ENCODE data around the gene GRK1.

GRK1 gene

DNA sequence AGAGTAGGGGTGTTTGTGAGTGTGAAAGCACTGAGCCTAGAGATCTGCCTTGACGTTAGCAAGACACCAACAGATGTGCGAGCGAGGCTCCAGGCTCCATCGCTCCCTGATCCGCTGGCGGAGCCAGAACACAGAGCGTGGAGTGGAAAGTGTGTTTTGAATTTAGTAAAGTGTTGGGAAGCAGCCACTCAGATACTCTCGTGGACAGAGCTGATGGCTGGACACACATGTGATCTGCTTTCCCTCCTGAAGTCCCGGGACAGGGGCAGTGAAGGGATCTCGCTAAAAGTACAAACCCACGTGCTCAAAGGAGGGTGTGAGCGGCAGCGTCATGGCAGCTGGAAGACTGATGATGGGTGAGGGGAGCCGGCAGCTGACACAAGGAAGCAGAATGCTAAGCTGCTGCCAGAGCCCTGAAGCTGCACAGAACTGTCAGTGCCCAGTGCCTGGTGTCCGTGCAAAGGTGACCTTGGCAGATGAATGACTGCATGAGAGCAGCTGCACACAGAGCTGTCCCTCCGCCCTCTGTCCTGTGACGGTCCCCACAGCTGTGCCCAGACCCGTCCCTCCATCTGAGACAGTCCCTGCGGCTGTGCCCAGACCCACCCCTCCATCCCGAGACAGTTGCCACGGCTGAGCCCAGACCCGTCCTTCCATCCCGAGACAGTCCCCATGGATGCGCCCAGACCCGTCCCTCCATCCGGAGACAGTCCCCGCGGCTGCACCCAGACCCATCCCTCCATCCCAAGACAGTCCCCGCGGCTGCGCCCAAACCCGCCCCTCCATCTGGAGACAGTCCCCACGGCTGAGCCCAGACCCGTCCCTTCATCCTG lies 62.4 kb downstream of the GRK1 start:
- no peak for DNase-seq (ENCODE audit: low read depth)

DNA sequence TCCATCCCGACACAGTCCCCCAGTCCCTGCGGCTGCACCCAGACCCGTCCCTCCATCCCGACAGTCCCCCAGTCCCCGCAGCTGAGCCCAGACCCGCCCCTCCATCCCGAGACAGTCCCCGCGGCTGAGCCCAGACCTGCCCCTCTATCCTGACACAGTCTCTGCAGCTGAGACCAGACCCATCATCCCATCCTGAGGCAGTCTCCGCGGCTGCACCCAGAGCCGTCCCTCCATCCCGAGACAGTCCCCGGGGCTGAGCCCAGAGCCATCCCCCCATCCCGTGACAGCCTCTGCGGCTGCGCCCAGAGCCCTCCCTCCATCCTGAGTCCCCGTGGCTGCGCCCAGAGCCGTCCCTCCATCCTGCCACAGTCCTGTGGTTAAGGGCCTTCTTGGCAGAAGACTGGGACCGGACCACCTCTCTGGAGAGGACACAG lies 63.3 kb downstream of the GRK1 start:
- no peak for DNase-seq (ENCODE audit: low read depth)

DNA sequence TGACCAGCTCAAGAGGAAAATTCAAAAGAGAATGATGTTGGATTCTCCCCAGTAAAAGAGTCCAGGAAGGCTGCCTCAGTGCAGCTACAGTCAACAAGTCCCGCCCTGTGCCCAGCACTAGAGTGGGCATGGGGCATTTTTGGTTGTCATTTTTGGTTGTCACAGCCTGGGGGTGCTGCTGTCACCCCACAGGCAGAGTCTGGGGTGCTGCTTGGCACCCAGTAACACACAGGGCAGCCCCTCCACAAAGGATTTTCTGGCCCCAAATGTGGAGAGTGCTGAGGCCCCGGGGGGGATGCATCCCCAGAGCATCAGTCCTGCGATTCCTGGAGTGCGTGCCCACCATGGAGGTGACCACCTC lies 63.8 kb downstream of the GRK1 start:
- no peak for DNase-seq (ENCODE audit: low read depth)

DNA sequence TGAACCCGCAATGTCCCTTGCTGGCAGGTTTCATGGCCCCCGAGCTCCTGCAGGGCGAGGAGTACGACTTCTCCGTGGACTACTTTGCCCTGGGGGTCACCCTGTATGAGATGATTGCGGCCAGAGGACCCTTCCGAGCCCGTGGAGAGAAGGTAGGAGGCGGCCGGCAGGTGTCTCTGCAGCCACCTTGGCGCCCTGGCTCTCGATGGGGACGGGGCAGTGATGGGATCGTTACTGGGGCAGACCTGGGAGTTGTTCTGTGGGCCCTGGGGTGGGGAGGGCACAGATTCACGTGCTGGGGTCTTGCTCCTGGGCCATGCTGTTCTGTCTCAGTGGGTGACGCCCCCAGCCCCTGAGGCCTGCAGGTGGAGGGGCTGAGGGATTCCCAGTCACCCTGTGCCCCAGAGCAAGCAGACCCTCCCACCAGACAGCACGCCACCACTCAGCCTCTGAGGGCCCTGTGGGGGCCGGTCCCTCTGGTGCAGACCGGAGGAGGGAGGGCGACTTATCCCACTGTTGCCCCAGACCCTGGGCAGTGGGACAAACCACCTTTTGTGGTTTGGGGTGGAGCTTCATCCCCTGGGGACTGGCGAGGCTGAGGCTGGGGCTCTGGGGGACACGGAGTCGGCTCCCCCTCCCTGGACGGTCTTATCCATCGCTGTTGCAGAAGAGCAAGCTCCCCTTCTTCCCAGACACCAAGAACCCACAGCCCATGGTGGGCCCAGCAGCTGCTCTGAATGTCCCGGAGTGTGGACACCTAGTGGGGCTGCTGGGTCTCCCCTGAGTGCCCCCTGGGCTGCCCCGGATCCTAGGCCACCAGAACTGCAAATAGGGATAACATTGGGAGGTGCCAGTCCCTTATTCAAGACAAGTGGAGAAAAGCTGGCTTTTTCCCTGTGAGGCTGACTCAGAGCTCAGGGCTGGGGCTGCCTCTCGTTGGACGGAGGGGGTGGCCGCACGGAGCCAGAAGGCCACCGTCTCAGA lies 64.5 kb downstream of the GRK1 start:
- DNase-seq (ENCODE audit: low read depth), result no peak

DNA sequence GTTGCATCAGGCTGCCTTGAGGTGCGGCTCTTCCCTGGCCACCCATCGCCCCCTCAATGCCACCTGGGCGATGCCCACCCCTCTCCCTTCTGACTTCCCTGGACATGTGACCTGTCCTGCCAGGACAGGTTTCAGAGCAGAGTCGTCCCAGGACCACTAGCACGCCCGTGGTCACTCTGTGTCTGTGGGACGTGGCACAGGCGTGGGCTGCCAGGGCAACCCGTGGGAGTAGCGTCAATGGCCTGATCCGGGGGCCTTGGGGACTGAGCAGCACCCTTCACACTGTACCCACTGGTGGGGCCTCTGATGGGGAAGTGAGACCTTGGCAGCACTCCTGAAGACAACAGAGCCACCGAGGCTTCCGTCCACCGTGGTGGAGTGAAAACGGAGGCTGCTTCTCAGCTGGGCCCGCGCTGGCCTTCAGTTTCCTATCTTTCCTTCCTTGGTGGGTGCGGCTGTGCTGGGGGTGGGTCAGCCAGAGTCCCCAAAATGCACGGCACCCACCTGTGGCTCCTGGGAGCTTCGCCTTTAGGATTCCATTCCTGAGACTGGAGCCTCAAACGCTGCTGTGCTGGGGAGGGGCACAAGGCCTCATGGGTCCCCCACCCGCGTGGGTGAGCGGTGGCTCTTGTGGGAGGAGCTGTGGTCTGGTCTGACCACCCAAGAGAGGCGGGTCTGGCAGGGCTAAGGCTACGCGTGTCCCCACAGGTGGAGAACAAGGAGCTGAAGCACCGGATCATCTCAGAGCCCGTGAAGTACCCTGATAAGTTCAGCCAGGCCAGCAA lies 65.3 kb downstream of the GRK1 start:
- DNase-seq (ENCODE audit: low read depth), result no peak

DNA sequence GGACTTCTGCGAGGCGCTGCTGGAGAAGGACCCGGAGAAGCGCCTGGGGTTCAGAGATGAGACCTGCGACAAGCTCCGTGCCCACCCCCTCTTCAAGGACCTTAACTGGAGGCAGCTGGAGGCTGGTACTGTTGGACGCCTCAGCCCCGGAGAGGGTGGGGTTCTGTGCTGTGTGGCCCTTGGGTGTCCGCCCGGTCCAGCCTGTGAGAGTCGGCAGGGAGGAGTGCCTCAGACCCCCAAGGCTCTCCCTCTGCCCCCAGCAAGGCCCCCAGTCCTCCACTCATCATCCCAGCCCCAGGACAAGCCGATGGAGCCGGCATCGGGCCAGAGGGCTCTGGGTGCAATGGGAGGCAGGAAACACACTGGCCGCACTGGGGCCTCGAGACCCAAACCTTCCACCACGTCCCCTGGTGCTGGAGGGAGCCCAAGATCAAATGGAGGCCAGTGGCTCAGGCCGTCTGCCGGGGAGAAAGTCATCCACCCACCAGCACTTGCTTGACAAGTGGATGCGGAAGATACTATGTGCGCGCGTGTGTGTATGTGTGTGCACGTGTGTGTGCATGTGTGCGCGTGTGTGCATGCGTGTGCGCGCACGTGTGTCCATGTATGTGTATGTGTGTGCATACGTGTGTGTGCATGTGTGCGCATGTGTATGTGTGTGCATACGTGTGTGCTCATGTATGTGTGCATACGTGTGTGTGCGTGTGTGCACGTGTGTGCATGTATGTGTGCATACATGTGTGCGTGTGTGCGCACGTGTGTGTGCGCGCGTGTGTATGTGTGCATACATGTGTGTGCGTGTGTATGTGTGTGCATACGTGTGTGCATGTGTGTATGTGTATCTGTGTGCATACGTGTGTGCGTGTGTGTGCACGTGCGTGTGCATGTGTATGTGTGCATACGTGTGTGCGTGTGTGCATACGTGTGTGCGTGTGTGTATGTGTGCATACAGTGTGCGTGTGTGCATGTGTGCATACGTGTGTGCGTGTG lies 66.2 kb downstream of the GRK1 start:
- DNase-seq (ENCODE audit: low read depth), result no peak

DNA sequence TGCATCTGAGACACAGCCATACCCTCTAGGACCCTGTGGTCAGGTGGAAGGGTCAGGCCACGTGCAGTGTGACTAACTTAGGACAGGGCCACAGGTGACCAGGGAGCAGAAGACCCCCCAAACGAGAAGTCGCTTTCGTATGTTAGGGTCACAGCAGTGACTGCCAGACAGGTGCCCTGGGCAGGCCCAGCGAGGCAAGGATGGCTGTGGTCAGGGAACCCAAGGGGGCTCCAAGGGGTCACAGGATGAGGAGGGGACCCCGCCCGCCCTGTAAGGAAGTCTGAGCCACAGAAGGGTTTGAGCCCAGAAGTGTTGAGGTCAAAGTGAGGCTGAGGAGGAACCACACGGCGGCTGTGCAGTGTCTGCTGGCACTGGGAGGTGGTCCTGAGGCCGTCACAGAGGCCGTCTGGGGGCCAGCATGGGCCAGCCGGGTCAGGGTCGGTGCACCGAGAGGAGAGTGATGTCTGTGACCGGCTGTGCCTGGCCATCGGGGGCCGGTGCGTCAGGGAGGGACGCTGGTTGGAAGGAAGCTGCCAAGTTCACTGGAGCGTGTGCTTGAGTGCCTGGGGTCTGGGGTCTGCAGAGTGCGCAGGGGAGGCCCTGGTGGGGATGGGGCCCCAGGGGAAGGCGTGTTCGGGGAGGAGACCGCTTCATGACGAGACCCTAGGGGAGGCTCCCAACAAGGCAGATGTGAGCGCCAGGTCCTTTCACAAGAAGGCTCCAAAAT lies 67.2 kb downstream of the GRK1 start:
- no peak for DNase-seq (ENCODE audit: low read depth)

DNA sequence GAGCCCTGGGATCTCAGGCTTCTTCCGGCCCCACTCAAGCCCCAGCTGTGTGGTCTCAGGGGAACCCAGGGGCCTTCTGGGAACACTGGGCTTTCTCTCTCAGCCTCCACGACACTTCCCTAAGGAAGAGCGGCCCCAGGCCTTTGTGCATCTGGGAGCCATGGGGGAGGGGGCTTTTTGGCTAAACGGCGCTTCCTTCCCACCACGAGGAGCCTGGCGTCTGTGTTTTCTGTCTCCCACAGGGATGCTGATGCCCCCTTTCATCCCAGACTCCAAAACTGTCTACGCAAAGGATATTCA lies 67.8 kb downstream of the GRK1 start:
- DNase-seq (ENCODE audit: low read depth), result no peak

DNA sequence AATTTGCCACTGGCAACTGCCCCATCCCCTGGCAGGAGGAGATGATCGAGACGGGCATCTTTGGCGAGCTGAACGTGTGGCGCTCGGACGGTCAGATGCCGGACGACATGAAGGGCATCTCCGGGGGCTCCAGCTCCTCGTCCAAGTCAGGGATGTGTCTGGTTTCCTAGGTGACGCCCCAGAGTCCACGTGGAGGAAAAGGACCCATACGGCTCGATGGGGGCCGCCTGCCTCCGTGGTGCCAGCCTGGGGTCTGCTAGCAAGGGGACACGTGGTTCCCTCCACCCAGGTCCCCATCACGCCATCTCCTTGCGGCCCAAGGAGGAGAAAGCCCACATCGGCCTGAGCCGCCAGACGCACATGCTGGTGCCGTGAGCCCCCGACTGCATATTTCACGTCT lies 68.2 kb downstream of the GRK1 start:
- no peak for DNase-seq (ENCODE audit: low read depth)

DNA sequence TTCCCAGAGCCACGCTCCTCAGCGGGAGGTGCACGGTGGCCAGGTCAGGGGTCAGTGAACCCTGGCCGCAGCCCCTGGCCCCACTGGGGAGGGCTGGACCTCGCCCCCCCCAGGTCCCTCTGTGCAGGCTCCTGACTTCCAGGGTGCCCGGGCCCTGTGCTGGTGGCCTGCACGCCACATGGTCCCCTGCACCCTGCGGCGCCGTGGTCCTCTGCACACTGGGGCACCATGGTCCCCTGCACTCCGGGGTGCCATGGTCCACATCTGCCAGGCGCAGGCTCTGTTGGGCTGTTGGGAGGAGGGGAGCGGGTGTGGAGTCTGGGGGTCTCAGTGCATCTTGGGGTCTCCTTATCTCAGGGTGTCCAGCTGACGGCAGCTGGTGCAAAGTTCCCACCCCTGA lies 68.7 kb downstream of the GRK1 start:
- no peak for DNase-seq (ENCODE audit: low read depth)

DNA sequence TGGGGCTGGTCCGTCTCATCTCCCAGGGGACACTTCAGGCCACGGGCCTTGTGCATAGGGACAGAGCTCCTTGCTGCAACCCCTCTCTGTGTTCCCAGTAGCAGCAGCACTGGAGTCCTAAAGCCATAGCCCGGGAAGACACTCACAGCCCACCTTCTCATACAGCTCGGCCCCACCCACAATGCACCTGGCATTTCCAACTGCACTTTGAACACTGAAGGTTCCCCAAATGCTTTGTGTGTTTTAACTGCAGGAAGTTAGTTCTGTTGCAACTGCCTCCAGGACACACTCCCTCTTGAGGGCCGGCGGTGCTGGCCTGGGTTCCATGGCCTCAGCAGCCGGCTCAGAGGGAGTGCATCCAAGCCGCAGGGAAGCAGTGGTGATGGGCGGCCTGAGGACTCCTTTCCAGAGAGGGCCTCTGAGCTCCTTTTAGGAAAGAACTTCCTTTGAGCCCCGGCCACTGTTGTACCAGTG lies 69.3 kb downstream of the GRK1 start:
- no peak for DNase-seq (ENCODE audit: low read depth)

DNA sequence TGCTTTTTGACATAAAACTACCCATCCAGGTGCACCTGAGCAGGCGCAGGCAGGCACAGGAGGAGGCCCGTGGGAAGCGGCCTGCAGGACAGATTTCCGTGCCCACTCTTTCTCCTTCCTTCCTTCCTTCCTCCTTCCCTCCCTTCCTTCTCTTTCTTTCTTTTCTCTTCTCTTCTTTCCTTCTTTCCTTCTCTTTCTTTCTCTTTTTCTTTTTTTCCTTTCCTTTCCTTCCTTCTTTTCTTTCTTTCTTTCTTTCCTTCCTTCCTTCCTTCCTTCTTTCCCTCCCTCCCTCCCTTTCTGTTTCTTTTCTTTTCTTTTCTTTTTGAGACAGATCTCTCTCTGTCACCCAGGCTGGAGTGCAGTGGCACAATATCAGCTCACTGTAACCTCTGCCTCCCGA lies 70.8 kb downstream of the GRK1 start:
- no peak for DNase-seq (ENCODE audit: low read depth)

DNA sequence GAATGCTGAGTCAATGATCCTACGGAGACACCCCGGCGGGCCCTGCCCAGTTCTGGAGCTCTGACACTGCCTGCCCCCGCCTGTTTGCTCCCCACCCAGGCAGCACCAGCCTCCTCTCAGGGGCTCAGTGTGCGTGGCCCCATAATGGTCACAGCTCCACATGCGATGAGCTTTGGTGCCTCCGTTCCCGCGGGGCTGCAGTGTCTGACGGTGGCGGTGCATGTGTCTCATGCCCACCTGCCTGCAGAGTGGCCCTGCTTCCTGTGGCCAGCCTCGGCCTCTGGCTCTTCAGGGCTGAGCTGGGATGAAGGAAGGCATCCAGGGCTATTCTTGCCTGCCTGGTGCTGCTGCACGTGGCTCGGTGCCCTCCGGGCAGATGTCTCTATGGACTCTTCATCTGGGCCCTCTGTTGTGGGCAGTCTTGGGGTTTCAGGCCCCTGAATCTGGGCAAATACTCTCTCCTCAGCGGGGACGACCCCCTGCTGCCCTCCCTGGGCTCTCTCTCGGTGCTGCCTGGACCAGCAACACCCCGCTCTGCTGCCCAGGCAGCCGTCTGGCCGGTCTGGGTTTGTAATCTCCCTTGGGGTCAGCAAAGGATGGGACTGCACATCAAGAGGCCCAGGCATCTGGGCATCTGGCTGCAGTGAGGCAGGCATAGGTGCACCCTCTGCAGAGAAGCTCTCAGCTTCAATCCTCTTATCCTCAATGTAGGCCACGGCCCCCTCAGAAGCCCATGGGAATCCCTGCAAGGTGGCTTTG lies 72.7 kb downstream of the GRK1 start:
- DNase-seq (ENCODE audit: low read depth), result no peak

DNA sequence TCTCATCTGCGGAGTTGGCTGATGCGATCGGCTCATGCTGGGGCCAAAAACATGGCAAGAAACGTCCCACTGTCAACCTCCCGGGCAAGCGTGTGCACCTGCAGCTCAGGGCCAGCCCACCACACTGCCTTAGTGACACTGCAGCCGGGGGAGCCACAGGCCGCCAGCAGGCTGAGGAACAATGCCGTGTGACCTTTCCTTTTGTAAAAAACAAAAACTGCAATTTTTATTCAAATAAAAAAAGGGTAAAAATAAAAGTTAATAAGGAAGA lies 73.2 kb downstream of the GRK1 start:
- no peak for DNase-seq (ENCODE audit: low read depth)

DNA sequence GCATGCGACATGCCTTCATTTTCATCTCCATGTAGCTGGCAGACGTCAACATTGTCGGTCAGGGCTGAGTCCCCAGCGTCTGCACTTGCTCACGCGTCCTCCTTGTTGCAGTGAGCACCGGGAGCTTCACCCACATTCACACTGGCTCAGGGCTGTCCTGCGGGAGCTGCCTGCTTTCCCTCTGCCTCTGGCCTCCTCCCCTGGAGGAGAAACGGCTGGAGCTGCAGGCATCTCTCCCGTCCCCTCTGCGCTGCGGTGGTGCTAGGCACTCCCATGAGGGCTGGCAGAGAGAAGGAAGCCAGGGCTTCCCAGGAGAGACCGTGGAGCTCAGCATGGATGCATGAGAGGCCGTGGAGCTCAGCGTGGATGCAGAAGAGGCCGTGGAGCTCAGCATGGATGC lies 73.6 kb downstream of the GRK1 start:
- DNase-seq (ENCODE audit: low read depth), result no peak

DNA sequence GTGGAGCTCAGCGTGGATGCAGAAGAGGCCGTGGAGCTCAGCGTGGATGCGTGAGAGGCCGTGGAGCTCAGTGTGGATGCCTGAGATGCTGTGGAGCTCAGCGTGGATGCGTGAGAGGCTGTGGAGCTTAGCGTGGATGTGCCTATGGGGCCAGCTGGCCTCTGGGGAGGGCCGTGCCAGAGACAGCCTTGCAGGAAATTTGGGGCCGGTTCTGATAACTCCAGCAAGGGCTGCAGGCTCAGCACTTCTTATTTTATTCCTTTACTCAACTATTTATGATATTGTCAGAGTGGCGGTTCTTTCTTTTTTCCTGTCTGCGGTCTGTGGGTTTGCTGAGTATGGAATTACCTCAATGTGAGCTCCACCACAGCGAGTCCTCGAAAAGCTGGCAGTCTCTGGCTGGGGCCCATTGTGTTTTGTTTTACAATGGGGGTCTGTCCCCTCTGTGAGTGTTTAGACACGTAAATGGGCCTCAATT lies 74.2 kb downstream of the GRK1 start:
- DNase-seq (ENCODE audit: low read depth), result no peak

DNA sequence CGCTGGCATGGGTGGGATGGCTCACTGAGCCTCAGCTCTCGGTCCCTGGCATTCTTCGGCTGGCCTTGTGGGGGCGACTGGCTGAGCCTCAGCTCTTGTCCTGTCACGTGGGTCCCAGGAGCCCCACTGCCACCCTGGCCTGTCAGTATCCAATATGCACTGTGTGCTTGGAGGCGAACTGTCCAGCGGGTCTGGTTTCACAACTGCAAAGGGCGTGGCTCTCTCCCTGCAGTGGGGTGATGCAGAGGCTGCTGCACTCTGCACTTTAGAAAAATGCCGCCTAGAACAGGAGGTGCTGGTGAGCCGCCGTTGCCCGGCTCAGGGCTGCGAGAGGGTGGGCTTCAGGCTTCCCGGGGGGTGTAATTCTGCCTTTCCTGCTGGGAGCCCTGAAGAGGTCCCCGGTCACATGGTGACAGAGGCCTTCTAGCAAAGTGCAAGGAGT lies 75.0 kb downstream of the GRK1 start:
- no peak for DNase-seq (ENCODE audit: low read depth)

DNA sequence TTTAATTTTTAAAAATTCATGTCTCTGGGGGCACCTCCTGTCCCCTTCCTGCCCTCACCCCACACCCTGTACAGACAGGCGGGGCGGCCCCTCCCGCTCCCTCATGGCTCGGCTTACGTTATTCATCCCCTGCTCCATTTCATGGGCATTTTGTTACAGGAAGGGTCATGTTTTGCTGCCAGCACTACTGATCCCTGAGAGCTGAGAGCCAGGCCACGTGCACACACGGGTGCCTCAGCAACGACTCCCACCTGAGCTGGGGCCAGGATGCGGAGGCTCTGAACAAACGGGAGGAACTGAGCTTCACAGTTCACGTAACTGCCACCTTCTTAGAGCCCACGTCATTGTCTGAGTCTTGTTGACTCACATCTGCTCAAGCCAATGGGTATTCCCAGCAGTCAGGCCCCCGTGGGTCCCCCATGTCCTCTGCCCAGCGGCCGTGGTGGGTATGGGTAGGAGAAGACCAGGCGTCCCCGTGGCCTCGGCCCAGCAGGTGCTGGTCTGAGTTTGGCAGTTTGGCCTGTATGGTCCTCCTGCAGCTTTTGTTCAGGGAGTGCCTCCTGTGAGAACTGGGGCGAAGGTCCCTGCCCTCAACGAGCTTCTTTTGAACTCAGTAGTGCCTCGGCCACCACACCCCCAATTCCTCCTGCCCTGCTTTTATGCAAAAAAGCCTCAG lies 75.6 kb downstream of the GRK1 start:
- no peak for DNase-seq (ENCODE audit: low read depth)

Data from HS-27A (cell line).